Neural cell (in vitro differentiated cells): ENCODE results near the gene HEG1.

Experiments used
- CTCF ChIP-seq: fragments of 450-650 bp; IDR thresholded peaks from 2 replicates; pipeline ENCODE4 v1.5.1; 2014; ENCODE audit warnings: antibody characterized with exemption, mild to moderate bottlenecking, moderate library complexity; ENCODE audit not compliant: poor library complexity, severe bottlenecking
- EP300 ChIP-seq: fragments of 450-650 bp; conservative IDR thresholded peaks from 2 replicates; pipeline ENCODE4 v1.6.1; 2014; ENCODE audit warnings: antibody characterized with exemption, mild to moderate bottlenecking, moderate library complexity; ENCODE audit not compliant: poor library complexity, severe bottlenecking
- EZH2 ChIP-seq: fragments of 200-600, 300-800 bp; shearing (Covaris generic), sonication (generic); IDR thresholded peaks from 2 replicates; pipeline ENCODE4 v1.6.1; 2014; ENCODE audit warnings: antibody characterized with exemption, low read length, borderline replicate concordance, mild to moderate bottlenecking; ENCODE audit not compliant: insufficient read depth, poor library complexity, severe bottlenecking
- POLR2AphosphoS5 ChIP-seq: IDR thresholded peaks from 2 replicates; pipeline ENCODE4 v1.6.1; 2012
- RAD21 ChIP-seq: fragments of 450-650 bp; conservative IDR thresholded peaks from 2 replicates; pipeline ENCODE4 v1.6.1; 2014; ENCODE audit warnings: antibody characterized with exemption, mild to moderate bottlenecking, moderate library complexity
- REST ChIP-seq: IDR thresholded peaks from 2 replicates; pipeline ENCODE4 v1.6.1; 2012; ENCODE audit warnings: borderline replicate concordance
- SMC3 ChIP-seq: fragments of 450-650 bp; conservative IDR thresholded peaks from 2 replicates; pipeline ENCODE4 v1.6.1; 2014; ENCODE audit warnings: antibody characterized with exemption, mild to moderate bottlenecking, moderate library complexity; ENCODE audit not compliant: poor library complexity
- TAF1 ChIP-seq: IDR thresholded peaks from 2 replicates; pipeline ENCODE4 v1.6.1; 2012; ENCODE audit warnings: low read depth

DNA sequence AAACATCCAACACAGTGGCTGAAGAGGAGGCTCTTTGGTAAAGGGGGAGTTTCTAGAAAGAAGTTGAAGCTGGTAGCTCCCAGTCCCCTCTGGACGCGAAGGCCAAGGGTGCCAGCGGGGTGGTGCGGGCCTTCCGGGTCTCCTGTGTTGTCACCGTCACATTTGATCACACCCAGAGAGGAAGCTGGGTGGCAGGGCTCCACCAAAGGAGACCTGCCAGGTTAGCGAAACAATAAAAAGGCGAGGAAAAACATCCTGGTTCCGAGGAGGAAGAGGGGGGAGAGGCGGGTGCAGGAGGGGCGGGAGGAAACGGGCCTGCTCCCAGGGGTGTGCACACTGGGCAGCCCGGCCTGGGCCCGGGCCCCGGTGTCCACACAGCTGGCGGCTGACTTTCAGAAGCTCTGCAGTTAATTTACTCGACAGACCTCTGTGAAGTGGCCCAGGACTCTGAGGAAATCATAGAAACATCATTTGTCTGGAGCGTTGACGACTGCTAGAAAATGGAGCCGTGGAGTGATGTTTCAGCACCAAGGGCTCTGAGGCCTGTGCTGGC lies 12.1 kb downstream of the HEG1 start:
- TF ChIP-seq EP300 (no peak), CTCF (no peak), RAD21 (no peak), EZH2 (no peak), POLR2AphosphoS5 (no peak), TAF1 (no peak), SMC3 (no peak), REST (no peak)
